ENCODE data around the gene SAMD14. TPM values are rescaled to one million over a fixed set of nuclear protein-coding genes. Genes with fewer than 3 reads are reported as not detected.

The SAMD14 gene
- total and polyA plus RNA-seq, 11 donors: 0.44 to 3.9 (median 1.2) TPM

GRCh38 chr17:50097455-50097854 lies 32.5 kb downstream of the SAMD14 start:
- 29 to 62% (median 54%) methylated on average over 3 to 7 of the region's 7 CpGs for WGBS, 4 donors
- Histone ChIP-seq H3K4me3 (no peak overlapping the region), H3K36me3 (peaks cover 0 to 44% (median 34%) of the 10 kb centered on the region in 9 donors), H3K9me3 (no peaks in the 10 kb centered on the region), H3K27me3 (no peaks in the 10 kb centered on the region), H3K4me1 (peaks cover 0 to 74% (median 37%) of the 10 kb centered on the region in 12 donors), H3K27ac (peak overlapping the region in 7 of 12 donors; percentile 85 to 97 (median 92))
- ATAC-seq (no peak), DNase-seq (peak in 1 of 5 donors; percentile 47)
- TF ChIP-seq POLR2A (IDR thresholded peaks at IDR 0.05): no peak
- TF ChIP-seq CTCF (IDR thresholded peaks at IDR 0.05): no peak
- intact Hi-C loops (cut with DNase I): loop anchor here in 5 of 10 donors (5.0 to 10.0 kb wide), 3 partner anchors 55 to 197 kb away; partner anchors contain the start of gene PPP1R9B (in 1 of the 5)

GRCh38 chr17:50096758-50097157 lies 33.2 kb downstream of the SAMD14 start:
- H3K27me3 ChIP-seq: no peaks in the 10 kb centered on the region
- H3K36me3 ChIP-seq: peaks cover 0 to 44% (median 34%) of the 10 kb centered on the region in 9 donors
- 45 to 61% (median 50%) methylated on average over 3 of the region's 3 CpGs for WGBS, 4 donors
- no peak for TF ChIP-seq CTCF (IDR thresholded peaks at IDR 0.05)
- no peaks in the 10 kb centered on the region for H3K9me3 ChIP-seq
- ATAC-seq (no peak), DNase-seq (peak in 1 of 5 donors; percentile 38)
- peaks cover 0 to 68% (median 35%) of the 10 kb centered on the region in 12 donors for H3K4me1 ChIP-seq
- peak overlapping the region in 9 of 12 donors; percentile 69 to 97 (median 80) for H3K4me3 ChIP-seq
- intact Hi-C loops (cut with DNase I): loop anchor here in 5 of 10 donors (5.0 to 10.0 kb wide), 3 partner anchors 56 to 198 kb away; partner anchors contain the start of gene PPP1R9B (in 1 of the 5)
- peak overlapping the region in 10 of 12 donors; percentile 85 to 97 (median 90) for H3K27ac ChIP-seq

- DNase-seq (peak in 3 of 5 donors; percentile 45 to 49 (median 47)), ATAC-seq (peak in 2 of 4 donors; percentile 3 to 4)
- Histone ChIP-seq H3K27ac (peak overlapping the region; percentile 84 to 97 (median 89)), H3K27me3 (no peaks in the 10 kb centered on the region), H3K4me1 (peaks cover 0 to 62% (median 32%) of the 10 kb centered on the region in 12 donors), H3K4me3 (peak overlapping the region; percentile 63 to 97 (median 79)), H3K9me3 (no peaks in the 10 kb centered on the region), H3K36me3 (peaks cover 0 to 40% (median 32%) of the 10 kb centered on the region in 9 donors)
- 16 to 23% (median 22%) methylated on average over 6 of the region's 6 CpGs for WGBS, 4 donors
- intact Hi-C loops (cut with DNase I): loop anchor here in 5 of 10 donors (5.0 to 10.0 kb wide), 3 partner anchors 56 to 199 kb away; partner anchors contain the start of gene PPP1R9B (in 1 of the 5)
- TF ChIP-seq CTCF (IDR thresholded peaks at IDR 0.05) (no peak), POLR2A (IDR thresholded peaks at IDR 0.05) (no peak)
These were observed 33.9 kb downstream of the SAMD14 start for GRCh38 chr17:50096092-50096491.

- H3K9me3 ChIP-seq: no peaks in the 10 kb centered on the region
- H3K4me3 ChIP-seq: peak overlapping the region; percentile 63 to 97 (median 79)
- TF ChIP-seq CTCF (IDR thresholded peaks at IDR 0.05): no peak
- H3K36me3 ChIP-seq: peaks cover 0 to 35% (median 27%) of the 10 kb centered on the region in 9 donors
- intact Hi-C loops (cut with DNase I): loop anchor here in 6 of 10 donors (1.0 to 10.0 kb wide), 7 partner anchors 16 to 201 kb away; partner anchors contain the start of gene PPP1R9B (in 1 of the 6)
- ATAC-seq: peak in 2 of 4 donors; percentile 2 to 3
- DNase-seq: no peak
- H3K27ac ChIP-seq: peak overlapping the region; percentile 84 to 97 (median 89)
- peaks cover 0 to 58% (median 31%) of the 10 kb centered on the region in 12 donors for H3K4me1 ChIP-seq
- WGBS, 4 donors: 0 to 2% (median 1%) methylated on average over 12 of the region's 12 CpGs
- no peaks in the 10 kb centered on the region for H3K27me3 ChIP-seq
These were observed 34.3 kb downstream of the SAMD14 start for GRCh38 chr17:50095626-50096037.

Measured in heart left ventricle (tissue), 16 donors.